Right lobe of liver (tissue), 4 donors: ENCODE data around the gene EXOC2.

ENCODE experiments used
- CTCF ChIP-seq, 4 donors: fragments of 200-600 bp in 3 of 4; fragments of 450-650 bp in 1 of 4; IDR thresholded peaks; one replicate each; pipeline versions ENCODE4 v1.5.1 to v1.8.0; 2016 to 2022; ENCODE audit warnings: antibody characterized with exemption in 4 of 4, mild to moderate bottlenecking in 2 of 4
- POLR2A ChIP-seq: fragments of 450-650 bp; IDR thresholded peaks from one replicate; pipeline ENCODE4 v1.6.1; 2017; ENCODE audit warnings: antibody characterized with exemption, mild to moderate bottlenecking
- donor health status: DM: no; HTN: no; CAD: no.
- donor health status: DM: no; HTN: no; CAD: no.
- donor health status: DM: no; HTN: yes; CAD: no.

- TF ChIP-seq POLR2A (no peak), CTCF (IDR thresholded peaks at IDR 0.05) (no peak)
Measured at GRCh38 chr6:613981-614380, 79.0 kb downstream of the EXOC2 start.
